Transverse colon (tissue), 3 donors: ENCODE results near the gene CHAD.

ENCODE experiments used
- CTCF ChIP-seq, 5 experiments: fragments of 200-600 bp in 3 of 5; fragments of 450-650 bp in 2 of 5; sonication (generic) in 3 of 5; IDR thresholded peaks; 1 replicate in 2 of 5; 2 replicates in 3 of 5; pipeline ENCODE4 v1.5.1; 2016 to 2017; ENCODE audit warnings: antibody characterized with exemption in 5 of 5, inconsistent platforms in 3 of 5, mild to moderate bottlenecking in 2 of 5, moderate library complexity in 1 of 5
- POLR2A ChIP-seq: fragments of 450-650 bp; IDR thresholded peaks from one replicate; pipeline ENCODE4 v1.6.1; 2016; ENCODE audit warnings: antibody characterized with exemption, mild to moderate bottlenecking, moderate library complexity

GRCh38 chr17:50482110-50482509 lies 13.4 kb upstream of the CHAD start:
- TF ChIP-seq POLR2A, result no peak
- TF ChIP-seq CTCF (IDR thresholded peaks at IDR 0.05), result no peak
